ENCODE data around the gene LEF1.

The LEF1 gene

DNA sequence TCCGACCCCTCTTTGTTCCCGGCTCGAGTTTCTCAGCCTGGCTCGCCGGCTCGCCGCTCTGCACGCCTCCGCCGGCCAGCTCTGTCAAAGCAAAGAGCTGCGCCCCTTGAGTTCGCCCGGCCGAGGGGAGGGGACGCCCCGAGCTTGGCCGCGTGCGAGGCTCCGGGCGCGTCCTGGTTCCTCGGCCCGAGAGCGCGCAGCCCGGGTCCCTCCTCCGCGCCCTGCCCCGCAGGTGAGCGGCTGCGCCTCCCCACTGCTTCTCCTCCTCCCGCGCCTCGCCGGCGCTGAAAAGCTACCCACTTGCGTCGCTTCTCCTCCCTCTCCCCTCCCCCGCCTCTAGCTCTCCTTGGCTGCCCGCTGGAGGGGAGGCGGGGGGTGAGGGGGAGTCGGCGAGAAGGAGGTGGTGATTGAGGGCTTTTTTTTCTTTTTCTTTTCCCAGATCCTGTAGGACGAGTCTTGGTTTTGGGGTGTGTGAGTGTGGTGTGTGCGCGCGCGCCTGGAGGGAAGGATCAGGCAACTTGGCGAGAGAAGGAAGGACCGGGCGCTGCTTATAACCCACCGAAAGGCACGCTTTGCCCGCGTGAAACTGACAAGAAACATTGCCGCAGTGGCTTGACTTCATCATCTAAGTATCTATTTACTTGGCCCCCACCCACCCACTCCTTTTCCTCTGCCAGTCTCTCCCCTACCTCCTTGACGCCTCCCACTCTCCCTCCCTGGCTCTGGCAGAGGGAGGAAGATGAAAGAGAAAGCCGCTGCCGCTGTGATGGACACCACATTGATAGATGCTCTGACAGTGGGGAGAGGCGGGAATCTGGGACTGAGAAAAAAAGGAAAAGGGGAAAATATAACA is at the start of gene LEF1:
Gene LEF1, minus strand, starts transcription at position 262 of the 853 bp plus-strand sequence. CDS start 1,165 bp downstream, outside the sequence.
- DNase-seq, result peak; percentile 49 to 58

DNA sequence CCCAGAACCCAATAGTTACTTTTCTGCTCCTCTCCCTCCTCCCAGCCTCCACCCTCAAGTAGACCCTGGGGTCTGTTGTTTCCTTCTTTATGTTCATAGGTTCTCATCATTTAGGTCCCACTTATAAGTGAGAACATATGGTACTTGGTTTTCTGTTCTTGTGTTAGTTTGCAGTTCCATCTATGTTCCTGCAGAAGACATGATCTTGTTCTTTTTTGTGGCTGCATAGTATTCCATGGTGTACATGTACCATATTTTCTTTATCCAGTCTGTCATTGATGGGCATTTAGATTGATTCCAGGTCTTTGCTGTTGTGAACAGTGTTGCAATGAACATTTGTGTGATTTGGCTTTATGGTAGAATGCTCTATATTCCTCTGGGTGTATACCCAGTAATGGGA is 47.8 kb upstream of the LEF1 start:
- DNase-seq, result no peak

DNA sequence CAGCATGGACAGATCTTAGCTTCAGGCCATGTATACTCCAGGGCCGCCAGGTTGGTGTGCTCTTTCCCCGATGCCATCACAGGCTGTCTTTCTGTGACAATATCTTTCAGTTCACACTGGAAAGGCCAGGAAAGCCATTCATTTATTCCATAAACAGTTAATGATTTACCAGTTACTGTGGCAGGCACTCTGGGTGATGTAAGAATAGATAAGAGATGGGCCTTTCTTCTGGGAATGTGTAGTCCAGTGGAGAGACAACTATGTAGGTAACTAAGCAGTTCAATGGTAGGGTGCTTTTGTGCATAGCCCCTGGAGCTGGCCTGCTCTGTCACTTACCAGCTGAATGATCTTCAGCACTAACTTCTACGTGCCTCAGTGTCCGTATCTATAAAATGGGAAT is 46.3 kb upstream of the LEF1 start:
- no peak for DNase-seq

DNA sequence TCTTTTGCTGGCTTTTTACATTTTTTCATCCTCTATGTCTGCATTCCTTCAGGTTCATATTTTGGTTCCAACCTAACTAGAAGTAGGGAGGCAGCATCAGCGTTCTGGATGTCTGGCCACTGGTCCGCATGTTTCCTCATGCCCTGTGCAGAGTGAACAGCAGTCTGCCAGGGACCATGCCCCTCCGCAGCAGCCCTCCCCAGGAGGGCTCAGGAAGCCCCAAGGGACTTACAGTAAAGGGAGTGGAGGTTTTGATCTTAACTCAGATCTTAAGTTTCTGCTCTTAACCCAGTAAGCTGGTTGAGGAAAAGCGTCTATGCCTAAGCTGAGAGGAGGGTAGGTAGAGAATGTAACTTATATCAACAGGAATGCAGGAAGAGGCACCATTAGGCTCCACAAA is 45.0 kb upstream of the LEF1 start:
- no peak for DNase-seq

DNA sequence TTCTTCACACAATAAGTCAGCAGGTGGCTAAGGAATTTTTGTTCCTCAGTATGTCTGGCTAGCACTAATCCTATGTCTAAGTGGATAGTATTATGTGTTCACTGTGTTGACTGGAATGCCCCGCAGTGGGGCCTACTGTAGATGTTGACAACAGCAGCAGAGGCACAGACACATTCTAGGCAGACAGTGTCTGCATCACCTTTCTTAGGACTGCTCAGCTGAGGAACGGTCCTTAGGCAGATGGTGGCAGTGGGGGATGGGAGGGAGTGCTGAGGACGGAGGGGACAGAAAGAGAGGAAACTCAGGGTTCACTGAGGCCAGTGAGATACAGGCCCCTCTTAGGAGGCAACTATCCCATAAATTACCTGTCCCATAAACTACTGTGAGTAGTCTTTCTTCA is 44.6 kb upstream of the LEF1 start:
- no peak for DNase-seq

DNA sequence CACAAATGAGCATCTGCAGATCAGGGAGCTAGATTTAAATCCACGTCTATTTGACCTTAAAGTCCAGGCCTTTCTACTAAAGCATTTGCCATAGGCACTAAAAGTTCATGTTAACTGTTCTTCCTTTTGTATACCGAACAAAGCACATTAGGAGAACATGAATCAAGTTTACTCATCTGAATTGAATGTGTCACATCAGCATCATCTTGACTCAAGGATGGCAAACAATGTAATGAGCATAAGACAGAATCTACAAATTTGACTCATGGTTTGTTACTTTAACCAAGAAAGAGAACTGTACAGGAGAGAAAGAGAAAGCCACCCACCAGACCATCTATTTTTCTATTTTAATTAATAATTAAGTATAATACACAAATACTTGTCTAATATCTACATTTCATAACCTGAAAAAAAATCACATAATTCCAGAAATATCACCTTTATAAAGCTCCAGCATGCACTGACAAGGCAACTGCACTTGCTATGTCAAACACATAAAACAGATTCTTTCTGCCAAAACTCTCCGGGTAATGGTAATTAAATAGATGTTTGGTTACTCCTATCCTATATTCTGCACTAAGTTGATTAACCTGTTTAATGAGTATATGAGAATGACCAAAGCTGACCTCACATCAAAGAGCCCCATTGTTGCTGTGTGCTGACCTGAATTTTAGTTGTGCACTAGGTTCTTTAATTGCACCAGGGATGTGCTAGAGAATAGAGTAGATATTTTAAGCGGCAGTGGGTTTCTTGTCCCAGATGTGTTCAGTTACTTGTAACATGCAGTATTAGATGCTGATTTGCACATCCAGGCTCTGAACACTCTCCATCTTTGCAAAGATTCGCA is 42.5 kb upstream of the LEF1 start:
- no peak for DNase-seq

DNA sequence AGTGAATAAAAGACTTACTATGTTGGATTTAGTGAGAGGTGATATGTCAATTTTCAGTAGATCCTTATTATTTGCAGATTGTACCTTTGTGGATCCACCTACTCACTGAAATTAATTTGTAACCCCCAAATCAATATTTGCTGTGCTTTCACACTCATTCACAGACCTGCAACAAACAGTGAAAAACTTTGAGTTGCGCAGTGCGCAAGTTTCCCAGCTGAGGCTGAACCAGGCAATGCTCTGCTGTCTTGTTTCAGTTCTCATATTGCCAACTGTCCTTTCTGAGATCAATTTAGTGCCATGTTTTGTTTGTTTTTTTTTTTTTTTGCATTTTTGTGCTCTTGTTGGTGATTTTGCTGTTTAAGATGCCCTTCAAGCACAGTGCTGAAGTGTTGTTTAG is 40.8 kb upstream of the LEF1 start:
- DNase-seq, result no peak

DNA sequence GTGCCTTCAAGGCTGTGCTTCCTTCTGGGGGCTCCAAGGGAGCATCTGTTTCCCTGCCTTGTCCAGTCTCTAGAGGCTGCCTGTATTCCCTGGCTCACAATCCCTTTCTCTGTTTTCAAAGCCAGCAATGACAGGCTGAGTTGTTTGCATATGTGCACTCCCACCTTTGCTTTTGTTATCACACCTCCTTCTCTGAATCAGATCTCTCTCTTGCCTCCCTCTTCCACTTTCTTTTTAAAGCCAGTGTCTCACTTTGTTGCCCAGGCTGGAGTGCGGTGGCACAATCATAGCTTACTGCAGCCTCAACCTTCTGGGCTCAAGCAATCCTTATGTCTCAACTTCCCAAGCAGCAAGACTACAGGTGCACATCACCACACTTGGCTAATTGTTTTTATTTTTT is 37.1 kb upstream of the LEF1 start:
- DNase-seq, result no peak

DNA sequence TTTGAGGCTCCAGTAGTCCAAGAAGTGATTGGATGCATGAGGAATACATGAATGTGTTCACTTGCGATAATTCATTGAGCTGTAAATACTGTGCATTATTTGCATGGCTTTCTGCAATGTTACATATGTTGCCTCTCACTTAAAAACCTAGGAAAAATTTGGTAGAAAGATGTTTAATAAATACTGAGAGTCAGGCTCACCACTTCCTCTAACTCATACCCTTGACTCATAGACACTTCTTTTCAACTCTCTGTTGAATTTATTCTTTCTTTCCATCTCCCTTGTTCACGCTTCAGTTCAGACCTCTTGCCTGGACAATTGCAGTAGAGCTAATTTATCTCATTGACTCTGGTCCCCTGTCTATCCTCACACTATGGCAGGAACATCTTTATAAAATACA is 35.8 kb upstream of the LEF1 start:
- no peak for DNase-seq

DNA sequence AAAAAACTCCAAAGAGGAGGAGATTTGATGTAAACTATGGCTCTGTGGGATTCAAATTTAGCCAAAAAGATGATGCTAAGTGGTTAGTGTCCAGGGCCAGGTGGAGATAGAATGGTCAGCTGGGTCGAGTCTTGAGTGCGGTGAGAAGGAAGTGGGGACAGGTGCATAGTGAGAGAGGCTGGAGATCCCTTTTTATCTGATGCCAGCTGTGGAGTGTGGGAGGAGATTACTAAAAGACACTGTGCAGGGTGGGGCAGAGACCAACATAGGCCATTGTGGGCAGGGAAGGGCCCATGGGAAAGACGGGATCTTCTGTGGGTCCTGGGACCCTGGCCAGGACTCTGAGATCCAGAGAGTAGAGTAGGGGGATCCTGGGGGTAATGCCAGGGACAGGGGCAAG is 34.6 kb upstream of the LEF1 start:
- no peak for DNase-seq

DNA sequence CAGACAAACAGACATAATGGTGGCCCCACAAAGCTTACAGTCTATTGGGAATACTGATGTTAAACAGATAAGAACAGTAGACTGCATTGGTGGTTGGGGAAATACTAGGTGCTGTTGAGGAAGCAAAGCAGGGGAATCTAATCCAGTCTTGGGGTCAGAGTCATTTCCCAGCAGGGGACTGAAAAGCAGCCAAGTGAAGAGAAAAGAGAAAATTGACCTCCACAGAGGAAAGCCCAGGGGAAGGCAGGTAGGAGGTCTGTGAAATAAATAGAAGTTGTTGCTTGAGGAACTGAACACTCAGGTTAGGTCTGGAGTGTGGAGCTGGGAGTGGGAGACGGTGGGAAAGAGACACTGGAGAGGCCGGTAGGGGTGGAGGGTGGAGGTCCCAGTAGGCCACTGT is 33.0 kb upstream of the LEF1 start:
- DNase-seq, result no peak

DNA sequence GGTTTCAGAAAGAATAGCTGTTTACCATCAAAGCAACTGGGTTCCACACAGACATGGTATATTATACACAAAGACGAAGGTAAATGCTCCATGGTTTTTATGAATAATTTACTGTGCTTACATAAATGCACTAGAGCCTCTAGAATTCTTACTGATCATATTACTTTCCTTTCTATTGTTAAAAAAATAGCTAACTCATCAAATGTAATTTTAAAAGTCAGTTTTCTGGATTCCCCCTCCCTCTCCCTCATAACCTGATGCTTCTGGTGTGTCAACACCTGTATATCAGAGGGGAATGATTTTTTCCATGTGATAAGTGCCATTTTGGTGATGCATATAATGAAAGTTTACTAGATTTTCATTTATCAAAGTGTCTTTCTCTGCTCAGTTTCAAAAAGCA is 31.1 kb upstream of the LEF1 start:
- no peak for DNase-seq

DNA sequence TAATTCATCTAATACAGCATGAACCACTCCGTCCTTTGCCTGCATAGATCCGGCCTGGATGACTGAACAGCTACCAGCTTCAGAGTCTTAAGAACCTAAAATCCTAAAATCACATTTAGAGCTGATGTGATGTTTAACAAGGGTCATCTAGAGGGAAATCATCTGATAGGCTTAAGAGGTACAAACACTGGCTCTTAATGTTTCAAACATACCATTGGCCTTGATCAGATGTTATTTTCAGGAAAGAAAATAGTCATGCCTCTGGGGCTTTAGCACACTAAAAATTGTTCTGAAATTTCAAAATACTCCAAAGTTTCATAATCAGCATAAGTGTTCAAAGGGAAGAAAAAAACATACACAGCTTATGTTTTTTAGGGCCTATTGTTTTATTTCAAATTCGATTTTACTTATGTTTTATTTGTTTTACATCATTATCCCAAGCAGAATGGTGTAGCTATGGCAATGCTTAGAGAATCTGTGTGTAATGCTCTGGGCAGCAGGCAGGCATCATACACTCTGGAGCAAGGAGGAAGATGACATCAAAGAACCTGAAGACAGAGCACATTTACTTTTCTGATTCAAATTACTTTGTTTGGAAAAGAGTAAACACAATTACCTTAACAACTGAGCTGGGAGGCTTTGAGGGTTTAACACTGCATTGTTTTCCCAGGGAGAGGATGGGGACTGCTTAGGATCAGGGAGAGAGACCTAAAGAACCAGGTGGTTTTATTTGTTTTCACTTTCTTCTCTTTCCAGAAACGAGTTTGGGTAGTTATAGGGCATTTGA is 25.3 kb upstream of the LEF1 start:
- no peak for DNase-seq

DNA sequence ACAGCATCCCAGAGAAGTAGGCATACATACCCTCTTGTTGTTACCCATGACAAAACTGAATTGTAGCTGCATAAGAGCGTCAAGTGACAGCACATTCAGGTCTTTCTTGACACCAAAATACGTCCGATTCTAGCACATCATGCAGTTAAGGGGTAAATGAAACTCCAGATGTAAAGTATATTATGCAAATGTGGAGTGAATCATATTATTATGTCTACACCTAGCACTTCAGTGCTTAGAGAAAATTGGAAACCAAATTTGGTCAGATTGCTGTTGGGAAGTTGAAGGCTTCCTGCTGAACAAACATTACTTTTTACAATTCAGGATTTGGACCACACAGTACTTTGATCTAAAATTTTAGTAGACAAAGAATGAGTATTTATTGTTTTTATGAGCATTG is 24.2 kb upstream of the LEF1 start:
- DNase-seq, result no peak

DNA sequence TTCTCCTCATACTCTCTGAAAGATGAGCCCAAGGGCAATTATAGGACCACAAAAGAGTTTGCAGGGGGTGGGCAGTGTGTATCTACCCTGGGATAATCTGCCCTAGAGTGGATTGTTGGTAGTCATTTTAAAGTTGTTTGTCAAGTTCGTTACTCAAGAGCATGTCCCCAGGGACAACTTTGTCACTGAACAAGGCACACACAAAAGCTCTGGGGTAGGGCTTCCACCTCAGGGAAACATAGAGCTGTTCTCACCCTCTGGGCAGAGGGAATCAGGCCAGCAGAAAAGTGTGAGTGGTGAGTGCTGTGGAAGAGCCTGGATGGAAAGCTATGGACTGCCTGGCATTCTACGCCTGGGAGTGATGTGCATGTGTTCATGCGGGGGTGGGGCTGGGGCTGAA is 23.3 kb upstream of the LEF1 start:
- DNase-seq, result no peak

DNA sequence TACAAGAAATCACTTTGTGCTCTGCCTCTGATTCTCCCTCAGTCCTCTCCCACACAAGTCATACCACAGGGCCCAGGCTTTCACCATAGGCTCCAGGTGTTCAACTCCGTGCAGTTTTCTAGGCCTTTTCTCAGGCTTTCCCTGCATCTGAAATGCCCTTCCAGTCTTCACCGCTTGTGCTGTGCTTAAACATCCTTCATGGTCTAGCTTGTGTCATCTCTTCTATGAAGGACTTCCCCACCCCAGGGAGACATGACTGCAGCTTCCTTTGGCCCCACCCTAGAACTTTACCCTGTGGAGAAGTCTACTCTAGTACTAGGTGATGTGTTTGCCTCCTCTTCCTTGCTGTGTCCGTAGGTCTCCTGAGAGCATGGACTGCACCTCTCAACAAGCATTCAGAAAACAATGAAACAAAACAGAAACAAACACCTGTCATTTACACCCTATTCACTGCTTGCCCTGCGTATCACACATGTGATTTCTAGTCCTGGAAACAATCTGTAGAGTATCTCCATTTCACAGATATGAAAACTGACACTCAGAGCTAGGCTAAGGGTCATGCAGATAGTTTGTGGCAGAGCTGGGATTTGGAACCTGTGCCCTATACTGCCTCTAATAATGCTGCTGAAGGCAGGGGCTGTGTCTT is 22.7 kb upstream of the LEF1 start:
- no peak for DNase-seq

DNA sequence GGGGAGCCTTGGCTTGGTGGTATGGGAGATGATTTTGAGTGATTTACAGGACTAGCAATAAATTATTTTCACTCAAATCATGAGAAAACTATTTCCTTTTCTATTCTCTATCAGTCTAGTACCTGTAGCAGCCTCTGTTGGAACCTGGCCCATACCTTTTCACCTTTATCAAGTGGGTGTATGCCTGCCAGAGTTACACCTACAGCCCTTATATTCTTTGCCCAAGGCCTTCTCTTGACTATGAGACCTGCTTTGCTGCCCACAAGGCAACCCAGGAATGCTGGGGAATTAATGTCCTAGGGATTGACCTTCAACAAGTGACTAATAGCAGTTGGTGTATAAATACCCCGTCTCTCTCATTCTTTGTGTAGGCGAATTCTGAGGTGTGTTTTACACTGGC is 20.0 kb upstream of the LEF1 start:
- DNase-seq, result no peak

DNA sequence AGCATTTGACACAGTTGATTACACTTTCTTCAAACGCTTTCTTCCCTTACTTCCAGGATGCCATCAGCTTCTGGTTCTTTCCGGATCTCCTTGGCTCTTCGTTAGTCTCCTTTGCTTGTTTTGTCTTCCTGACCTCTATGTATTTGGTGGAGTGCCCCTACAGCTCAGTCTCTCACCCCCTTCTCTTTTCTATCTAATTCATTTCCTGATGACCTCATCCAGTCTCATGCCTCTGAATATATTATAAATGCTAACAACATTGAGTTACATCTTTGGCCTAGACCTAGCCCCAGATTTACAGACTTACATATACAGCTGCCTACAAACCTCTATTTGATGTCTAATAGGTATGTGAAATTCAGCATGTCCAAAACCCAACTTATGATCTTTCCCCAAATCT is 16.5 kb upstream of the LEF1 start:
- DNase-seq, result no peak

DNA sequence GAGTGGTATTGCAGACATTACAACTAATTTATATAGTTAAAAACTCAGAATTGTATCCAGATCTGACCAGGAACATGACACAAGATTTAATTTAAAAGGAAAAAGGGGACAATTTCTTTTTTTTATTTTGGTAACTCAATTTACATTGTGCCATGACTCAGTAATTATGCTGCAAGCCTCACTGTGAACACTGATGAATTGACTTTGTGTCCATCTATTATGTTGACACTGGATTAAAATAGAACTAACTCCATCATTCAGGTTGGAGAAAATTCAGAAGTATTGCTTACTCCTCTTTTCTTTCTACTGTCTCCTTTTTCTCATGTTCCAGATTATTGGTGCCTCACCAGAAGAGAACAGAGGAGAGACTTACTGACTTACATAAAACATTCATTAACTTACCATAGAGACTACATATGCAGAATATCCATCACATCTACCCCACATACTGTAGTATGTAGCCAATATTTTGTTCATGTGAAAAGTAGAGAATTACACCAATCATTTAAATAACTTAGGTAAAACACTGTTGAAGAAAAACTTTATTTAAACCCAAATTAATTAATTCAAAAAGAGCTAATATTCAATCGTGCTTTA is 15.8 kb upstream of the LEF1 start:
- no peak for DNase-seq

DNA sequence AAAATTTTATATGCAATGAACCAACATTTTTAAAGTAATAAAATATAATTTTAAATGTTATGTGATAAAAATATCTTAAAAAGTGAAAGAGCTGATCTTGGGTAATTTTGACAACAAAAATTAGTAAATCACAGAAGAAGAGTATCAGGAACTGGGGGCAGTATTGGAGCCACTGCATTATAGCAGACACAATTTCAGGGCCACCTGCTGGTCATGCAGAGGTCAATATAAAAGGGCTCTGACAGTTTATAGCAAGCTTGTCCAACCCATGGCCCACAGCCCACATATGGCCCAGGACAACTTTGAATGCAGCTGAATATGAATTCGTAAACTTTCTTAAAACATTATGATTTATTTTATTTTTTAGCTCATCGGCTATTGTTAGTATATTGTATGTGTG is 13.0 kb upstream of the LEF1 start:
- no peak for DNase-seq

DNA sequence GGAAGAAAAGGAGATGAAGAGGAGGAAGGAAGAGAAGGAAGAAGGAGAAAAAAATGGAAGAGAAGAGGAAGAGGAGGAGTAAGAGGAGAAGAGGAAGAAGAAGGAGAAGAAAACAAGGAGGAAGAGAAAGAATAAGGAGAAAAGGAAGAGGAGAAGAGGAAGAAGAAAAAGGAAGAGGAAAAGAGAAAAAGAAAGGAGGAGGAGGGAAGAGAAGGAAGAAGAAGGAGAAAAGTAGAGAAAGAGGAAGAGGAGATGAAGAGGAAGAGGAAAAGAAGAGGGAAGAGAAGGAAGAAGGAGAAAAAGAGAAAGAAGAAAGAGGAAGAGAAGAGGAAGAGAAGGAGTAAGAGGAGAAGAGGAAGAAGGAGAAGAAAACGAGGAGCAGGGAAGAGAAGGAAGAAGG is 11.8 kb upstream of the LEF1 start:
- DNase-seq, result no peak

DNA sequence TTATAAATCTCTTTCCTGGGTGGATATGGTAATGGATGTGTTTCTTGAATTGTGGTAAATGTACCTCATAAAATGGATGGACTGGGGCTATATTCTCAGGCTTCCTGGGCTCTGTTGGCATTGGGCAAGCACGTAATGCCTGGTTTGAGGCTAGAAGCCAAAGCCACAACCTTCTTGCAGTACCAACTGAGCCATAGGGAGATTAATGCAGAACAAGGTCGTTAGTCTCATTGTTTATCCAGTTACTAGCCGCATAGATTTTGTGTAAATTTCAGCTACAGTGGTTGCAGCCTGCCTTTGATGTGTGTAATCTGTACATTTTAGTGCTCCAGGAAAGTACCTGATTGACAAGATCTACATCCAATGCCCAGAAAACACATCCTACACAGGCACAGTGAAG is 7.2 kb upstream of the LEF1 start:
- DNase-seq, result no peak

DNA sequence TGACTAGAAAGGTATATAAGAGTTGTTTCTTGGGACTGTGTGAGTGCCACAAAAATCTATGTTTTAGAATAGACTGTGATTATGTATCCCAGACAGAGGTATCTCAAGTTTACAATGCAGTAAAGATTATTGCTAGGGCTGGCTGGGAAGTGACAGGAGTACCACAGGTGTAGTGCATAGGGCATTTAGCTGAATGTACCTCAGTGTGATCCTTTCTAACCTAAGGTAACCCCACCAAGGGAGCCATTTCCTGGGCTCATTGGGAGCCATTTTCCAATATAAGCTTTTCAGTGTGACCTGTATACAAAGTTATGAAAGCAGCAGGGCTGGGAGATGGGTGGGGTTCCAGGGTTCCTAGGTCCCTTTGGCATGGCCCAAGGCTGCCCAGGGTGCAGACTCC is 6.1 kb upstream of the LEF1 start:
- DNase-seq, result no peak

Measured in stimulated activated CD4-positive, alpha-beta T cell treated with anti-CD3 and anti-CD28 coated beads, Interleukin-2, amount 100 ng/mL, for 48 hours (primary cell).